ENCODE results near the gene EPHB1.

The EPHB1 gene

DNA sequence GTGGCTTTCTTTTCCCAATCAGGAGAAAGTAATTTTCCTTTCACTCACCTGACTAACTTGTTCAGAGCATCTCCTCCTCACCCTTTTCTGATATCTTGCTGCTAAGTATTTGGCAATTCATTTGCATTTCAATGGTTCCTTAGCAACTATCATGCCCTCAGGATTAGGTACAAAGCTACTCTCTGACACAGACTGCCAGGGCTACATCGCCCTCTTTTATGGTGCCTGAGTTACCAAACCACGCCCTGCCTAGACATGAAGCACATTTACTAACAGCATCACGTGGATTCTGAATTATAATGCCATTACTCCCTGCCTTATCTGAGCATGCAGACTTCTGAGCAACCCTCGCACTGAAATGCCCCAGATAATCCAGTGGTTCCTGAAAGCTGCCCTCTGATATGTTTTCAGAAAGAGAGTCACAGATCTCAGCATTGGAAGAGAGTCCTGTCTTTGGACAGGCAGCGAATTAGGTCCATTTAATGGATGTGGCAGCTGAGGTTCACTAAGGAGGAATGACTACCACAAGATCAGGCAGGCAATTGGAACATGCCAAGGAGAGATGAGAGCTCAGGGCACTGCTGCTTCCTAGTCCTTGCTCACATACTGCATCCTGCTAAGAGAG lies 14.5 kb downstream of the EPHB1 start:
- no peak for DNase-seq (ENCODE audit: low read depth)

GRCh38 chr3:134810052-134810435 lies 15.0 kb downstream of the EPHB1 start:
- no peak for DNase-seq (ENCODE audit: low read depth)

DNA sequence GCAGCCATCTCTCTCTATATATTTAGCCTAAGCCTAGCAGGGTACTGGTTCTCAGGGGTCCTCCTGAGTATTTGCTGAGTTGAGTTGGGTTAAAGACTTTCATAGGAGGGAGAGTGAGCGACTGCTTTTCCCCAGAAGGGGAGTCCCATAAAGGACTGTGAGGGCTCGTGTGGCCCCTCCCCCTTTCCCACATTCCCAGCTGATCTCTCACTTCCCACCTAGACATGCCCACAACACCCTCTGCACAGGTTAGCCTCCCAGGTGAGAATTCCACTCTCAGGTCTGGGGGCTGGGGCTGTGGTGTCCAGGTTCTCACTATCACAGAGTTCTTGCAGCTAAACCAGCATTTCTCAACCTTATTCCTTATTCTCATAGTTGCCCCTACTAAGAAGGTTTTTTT lies 15.8 kb downstream of the EPHB1 start:
- DNase-seq (ENCODE audit: low read depth), result no peak

- no peak for DNase-seq (ENCODE audit: low read depth)
Measured at GRCh38 chr3:134813618-134814017, 18.6 kb downstream of the EPHB1 start.

DNA sequence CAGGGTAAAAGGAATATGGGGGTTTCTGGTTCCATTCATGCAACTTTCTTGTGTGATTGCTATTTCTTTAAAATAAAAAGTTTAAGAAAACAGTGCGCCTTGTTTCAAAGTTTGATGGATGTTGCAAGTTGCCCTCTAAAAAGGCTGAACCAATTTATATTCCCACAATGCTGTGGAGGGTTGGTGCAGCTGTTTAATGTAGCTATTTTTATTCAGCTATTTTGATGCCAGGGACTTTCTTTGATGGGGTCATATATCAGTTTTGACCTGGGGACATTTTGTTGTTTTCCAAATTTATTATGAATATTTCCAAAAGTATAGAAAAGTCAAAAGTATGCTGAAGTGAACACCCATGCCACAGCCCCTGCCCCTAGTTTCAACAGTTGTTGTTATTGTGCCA lies 20.5 kb downstream of the EPHB1 start:
- DNase-seq (ENCODE audit: low read depth), result no peak

DNA sequence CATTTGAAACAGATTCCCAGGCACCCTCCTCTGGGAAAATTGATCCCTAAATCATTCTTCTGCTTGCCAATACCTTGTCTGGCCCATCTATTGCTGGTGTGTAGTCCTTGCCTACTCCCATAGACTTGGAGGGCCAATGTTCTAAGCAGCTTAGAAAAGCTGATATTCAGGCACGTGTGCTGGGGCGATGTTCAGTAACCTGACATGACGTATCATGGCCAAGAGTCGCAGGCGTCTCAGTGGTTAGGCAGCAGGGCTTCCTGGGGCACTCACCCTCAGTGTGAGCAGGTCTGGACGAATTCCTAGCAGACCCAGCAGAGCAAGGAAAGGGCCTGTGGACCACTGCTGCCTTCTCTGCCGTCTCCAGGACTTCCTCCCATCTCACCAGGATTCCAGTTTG lies 21.6 kb downstream of the EPHB1 start:
- DNase-seq (ENCODE audit: low read depth), result no peak

- DNase-seq (ENCODE audit: low read depth), result no peak
Measured at GRCh38 chr3:134817297-134817696, 22.2 kb downstream of the EPHB1 start.

- DNase-seq (ENCODE audit: low read depth), result no peak
Measured at GRCh38 chr3:134820994-134821393, 25.9 kb downstream of the EPHB1 start.

DNA sequence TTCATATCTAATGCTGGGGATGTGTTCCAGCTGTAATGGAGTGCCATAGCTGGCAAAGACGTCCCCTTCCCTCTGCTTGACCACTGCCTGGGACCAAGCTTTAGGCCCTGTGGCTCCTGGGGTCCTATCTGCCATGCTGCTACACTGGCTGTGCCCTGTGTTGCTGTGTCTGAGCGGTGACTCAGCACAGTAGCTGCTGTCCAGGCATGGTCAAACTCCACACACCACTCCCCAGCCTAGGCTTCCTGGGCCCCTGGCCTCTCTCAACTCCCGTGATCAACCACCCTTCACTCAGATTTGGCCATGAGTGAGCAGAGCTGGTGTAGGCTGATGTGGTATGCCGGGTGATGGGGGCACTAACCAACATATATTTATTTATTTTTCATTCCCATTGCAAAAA lies 27.0 kb downstream of the EPHB1 start:
- DNase-seq (ENCODE audit: low read depth), result no peak

GRCh38 chr3:134823679-134824078 lies 28.6 kb downstream of the EPHB1 start:
- DNase-seq (ENCODE audit: low read depth), result no peak

DNA sequence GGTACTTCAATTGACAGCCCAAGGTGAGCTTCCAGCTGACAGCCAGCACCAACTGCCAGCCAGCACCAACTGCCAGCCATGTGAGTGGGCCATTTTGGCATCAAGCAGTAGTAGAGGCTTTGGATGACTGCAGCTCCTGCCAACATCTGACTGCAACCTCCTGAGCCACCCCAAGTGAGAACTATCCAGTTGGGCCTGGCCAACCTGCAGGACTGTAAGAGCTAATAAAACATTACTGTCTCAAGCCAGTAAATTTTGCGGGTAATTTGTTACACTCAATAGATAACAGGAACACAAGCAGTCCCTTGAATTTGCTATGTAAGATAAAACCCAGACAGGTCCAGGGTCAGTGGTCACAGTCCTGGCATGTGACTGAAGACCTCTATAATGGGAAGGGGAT lies 29.7 kb downstream of the EPHB1 start:
- DNase-seq (ENCODE audit: low read depth), result no peak

- DNase-seq (ENCODE audit: low read depth), result no peak
Measured at GRCh38 chr3:134827213-134827612, 32.2 kb downstream of the EPHB1 start.

- no peak for DNase-seq (ENCODE audit: low read depth)
Measured at GRCh38 chr3:134829721-134830120, 34.7 kb downstream of the EPHB1 start.

GRCh38 chr3:134832585-134832984 lies 37.5 kb downstream of the EPHB1 start:
- no peak for DNase-seq (ENCODE audit: low read depth)

- DNase-seq (ENCODE audit: low read depth), result no peak
Measured at GRCh38 chr3:134833453-134834163, 38.5 kb downstream of the EPHB1 start.

DNA sequence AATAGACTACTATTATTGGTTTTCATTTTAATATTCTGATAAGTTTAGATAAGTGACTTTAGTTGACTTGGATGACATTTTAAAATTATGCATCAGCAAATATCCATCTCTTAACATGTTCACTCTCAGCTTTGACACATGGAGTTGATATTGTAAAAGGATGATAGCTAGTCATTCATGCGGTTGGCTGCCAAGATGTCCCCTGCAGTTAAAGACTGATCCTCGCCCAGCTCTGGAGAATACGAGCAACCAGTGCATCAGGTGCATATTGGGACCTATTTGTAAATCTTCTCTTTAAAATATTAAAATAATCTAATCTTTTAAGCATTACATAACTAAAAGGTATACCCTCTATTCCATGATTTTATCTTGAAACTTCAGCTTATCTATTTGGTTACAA lies 41.9 kb downstream of the EPHB1 start:
- DNase-seq (ENCODE audit: low read depth), result no peak

DNA sequence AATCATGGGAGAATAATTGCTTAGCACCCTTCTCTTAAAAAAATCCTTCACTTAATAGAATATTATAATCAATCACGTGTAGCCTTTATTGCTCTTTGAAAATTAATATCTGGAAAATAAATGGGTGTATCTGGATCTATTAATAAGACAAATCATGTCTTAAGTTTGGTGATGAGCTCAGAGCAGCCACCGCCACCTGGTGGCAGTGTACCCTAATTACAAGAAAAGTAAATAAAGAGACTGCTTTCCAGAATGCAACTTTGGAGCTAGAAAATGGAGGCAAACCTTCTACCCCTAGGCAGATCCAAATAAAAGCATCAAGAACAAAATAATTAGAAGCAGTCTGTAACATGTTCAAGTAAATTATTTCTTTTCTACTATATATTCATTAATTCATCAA lies 43.5 kb downstream of the EPHB1 start:
- DNase-seq (ENCODE audit: low read depth), result no peak

GRCh38 chr3:134839422-134839821 lies 44.4 kb downstream of the EPHB1 start:
- DNase-seq (ENCODE audit: low read depth), result no peak

- no peak for DNase-seq (ENCODE audit: low read depth)
Measured at GRCh38 chr3:134839990-134840389, 44.9 kb downstream of the EPHB1 start.

GRCh38 chr3:134840459-134840858 lies 45.4 kb downstream of the EPHB1 start:
- DNase-seq (ENCODE audit: low read depth), result no peak

- no peak for DNase-seq (ENCODE audit: low read depth)
Measured at GRCh38 chr3:134846084-134846483, 51.0 kb downstream of the EPHB1 start.

DNA sequence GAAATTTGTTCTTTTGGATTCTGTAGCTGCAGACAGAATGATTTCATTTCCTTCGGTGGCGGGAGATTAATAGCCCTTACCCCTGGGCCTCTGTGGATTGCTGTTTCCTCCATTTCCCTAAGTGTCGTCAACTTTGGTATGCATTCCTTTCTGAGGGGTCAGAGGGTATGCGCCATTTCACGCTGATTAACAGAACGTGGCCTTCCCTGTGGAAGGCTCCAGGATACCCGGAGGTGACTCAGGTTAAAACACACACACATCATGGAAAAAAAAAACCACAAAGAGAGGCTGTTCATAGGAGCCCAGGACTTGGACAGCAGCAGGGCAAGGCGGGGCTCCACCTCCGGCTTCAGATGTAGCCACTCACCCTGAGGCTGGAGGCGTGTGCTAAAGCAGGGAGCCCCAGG lies 51.9 kb downstream of the EPHB1 start:
- no peak for DNase-seq (ENCODE audit: low read depth)

- DNase-seq (ENCODE audit: low read depth), result no peak
Measured at GRCh38 chr3:134847349-134847748, 52.3 kb downstream of the EPHB1 start.

GRCh38 chr3:134849561-134849960 lies 54.5 kb downstream of the EPHB1 start:
- no peak for DNase-seq (ENCODE audit: low read depth)
